ENCODE results near the gene KCNN3.

KCNN3 gene

GRCh38 chr1:154809436-154810413 lies 60.4 kb downstream of the KCNN3 start:
- WGBS = 87% methylated on average over 7 of the region's 7 CpGs
- Histone ChIP-seq H3K27ac (ENCODE audit: low read depth, low read length) (no peak overlapping the region), H3K4me1 (ENCODE audit: insufficient read depth, low read length) (peaks cover 7% of the 10 kb centered on the region), H3K9me3 (ENCODE audit: insufficient read depth, low read depth, low read length) (no peaks in the 10 kb centered on the region), H3K36me3 (ENCODE audit: insufficient read depth, low read length) (no peaks in the 10 kb centered on the region), H3K4me3 (ENCODE audit: low read length) (no peak overlapping the region), H3K9ac (ENCODE audit: low read depth, low read length) (no peak overlapping the region), H3K27me3 (ENCODE audit: insufficient read depth, low read length) (no peaks in the 10 kb centered on the region)

GRCh38 chr1:154808909-154809262 lies 61.2 kb downstream of the KCNN3 start:
- Histone ChIP-seq H3K36me3 (ENCODE audit: insufficient read depth, low read length) (no peaks in the 10 kb centered on the region), H3K9ac (ENCODE audit: low read depth, low read length) (no peak overlapping the region), H3K9me3 (ENCODE audit: insufficient read depth, low read depth, low read length) (no peaks in the 10 kb centered on the region), H3K27me3 (ENCODE audit: insufficient read depth, low read length) (no peaks in the 10 kb centered on the region), H3K27ac (ENCODE audit: low read depth, low read length) (no peak overlapping the region), H3K4me3 (ENCODE audit: low read length) (no peak overlapping the region), H3K4me1 (ENCODE audit: insufficient read depth, low read length) (peaks cover 6% of the 10 kb centered on the region)
- WGBS = 88% methylated on average over 17 of the region's 17 CpGs

- WGBS = 83% methylated on average over 12 of the region's 12 CpGs
- Histone ChIP-seq H3K27ac (ENCODE audit: low read depth, low read length) (no peak overlapping the region), H3K27me3 (ENCODE audit: insufficient read depth, low read length) (no peaks in the 10 kb centered on the region), H3K4me1 (ENCODE audit: insufficient read depth, low read length) (peaks cover 1% of the 10 kb centered on the region; the same call in 1 of the 2 replicates), H3K9ac (ENCODE audit: low read depth, low read length) (no peak overlapping the region), H3K4me3 (ENCODE audit: low read length) (no peak overlapping the region), H3K36me3 (ENCODE audit: insufficient read depth, low read length) (no peaks in the 10 kb centered on the region), H3K9me3 (ENCODE audit: insufficient read depth, low read depth, low read length) (no peaks in the 10 kb centered on the region)
Observed at GRCh38 chr1:154808261-154808908, 61.7 kb downstream of the KCNN3 start.

GRCh38 chr1:154807048-154807591 lies 63.0 kb downstream of the KCNN3 start:
- H3K27me3 ChIP-seq (ENCODE audit: insufficient read depth, low read length) = no peaks in the 10 kb centered on the region

DNA sequence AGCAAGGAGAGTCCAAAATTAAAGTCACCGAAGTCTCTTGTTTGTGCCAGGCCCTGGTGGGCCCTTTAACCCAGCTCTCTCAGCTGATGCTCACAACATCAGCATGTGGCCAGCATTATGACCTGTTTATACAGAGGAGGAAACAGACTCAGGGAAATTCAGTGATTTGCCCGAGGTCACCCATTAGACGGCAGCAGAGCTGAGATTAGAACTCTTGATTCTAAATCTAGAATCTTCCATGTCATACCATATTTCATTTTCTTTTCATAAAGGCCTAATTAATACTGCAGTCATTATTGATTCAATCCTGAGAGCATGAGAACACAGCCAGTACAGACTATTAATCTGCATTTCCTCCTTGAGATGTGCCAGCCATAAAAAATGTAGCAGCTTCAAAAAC lies 63.7 kb downstream of the KCNN3 start:
- Histone ChIP-seq H3K27me3 (ENCODE audit: insufficient read depth, low read length) (no peaks in the 10 kb centered on the region), H3K9ac (ENCODE audit: low read depth, low read length) (no peak overlapping the region), H3K36me3 (ENCODE audit: insufficient read depth, low read length) (no peaks in the 10 kb centered on the region), H3K4me3 (ENCODE audit: low read length) (no peak overlapping the region), H3K9me3 (ENCODE audit: insufficient read depth, low read depth, low read length) (no peaks in the 10 kb centered on the region), H3K27ac (ENCODE audit: low read depth, low read length) (no peak overlapping the region), H3K4me1 (ENCODE audit: insufficient read depth, low read length) (no peaks in the 10 kb centered on the region)
- WGBS = 93% methylated on average over 3 of the region's 3 CpGs

More at GRCh38 chr1:154807048-154807591, 63.0 kb downstream of the KCNN3 start:
- Histone ChIP-seq H3K4me3 (ENCODE audit: low read length) (no peak overlapping the region), H3K36me3 (ENCODE audit: insufficient read depth, low read length) (no peaks in the 10 kb centered on the region), H3K9ac (ENCODE audit: low read depth, low read length) (no peak overlapping the region), H3K9me3 (ENCODE audit: insufficient read depth, low read depth, low read length) (no peaks in the 10 kb centered on the region), H3K4me1 (ENCODE audit: insufficient read depth, low read length) (no peaks in the 10 kb centered on the region; the same call in 1 of the 2 replicates), H3K27ac (ENCODE audit: low read depth, low read length) (no peak overlapping the region)
- WGBS = 85% methylated on average over 12 of the region's 12 CpGs

GRCh38 chr1:154802982-154803920 lies 66.8 kb downstream of the KCNN3 start:
- no peaks in the 10 kb centered on the region for H3K36me3 ChIP-seq (ENCODE audit: insufficient read depth, low read length)
- H3K27me3 ChIP-seq (ENCODE audit: insufficient read depth, low read length) = no peaks in the 10 kb centered on the region
- H3K4me3 ChIP-seq (ENCODE audit: low read length) = no peak overlapping the region
- H3K27ac ChIP-seq (ENCODE audit: low read depth, low read length) = no peak overlapping the region
- no peaks in the 10 kb centered on the region for H3K9me3 ChIP-seq (ENCODE audit: insufficient read depth, low read depth, low read length)
- WGBS = 89% methylated on average over 8 of the region's 8 CpGs
- H3K9ac ChIP-seq (ENCODE audit: low read depth, low read length) = no peak overlapping the region
- H3K4me1 ChIP-seq (ENCODE audit: insufficient read depth, low read length) = no peaks in the 10 kb centered on the region

DNA sequence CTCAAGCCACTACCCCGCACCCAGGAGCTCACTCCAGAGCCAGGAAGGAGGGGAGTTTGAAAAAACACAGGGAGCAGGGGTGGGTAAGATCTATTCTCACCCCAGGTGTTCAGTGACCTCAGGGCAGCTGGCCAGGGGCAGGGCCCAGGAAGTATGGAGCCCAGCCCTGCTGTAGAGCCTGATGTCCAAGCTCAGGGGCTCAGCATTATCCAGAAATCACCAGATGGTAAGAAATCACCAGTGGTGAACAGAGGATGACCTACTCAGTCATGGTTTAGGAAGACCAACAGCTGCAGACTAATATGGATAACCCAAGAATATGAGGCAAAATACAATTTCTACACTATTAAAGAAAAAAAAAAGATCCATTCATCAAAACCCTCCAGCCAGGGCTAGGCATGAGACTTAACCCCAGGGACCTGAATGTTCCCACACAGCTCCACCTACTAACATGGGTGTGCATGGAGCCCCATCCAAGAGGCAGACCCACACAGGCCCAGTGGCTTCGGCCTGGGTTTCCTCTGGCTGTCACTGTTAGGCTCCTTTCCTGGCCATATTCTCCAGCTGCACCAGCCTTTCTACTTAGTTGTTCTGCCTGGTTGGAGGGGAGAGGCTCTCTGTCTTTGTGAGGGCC lies 67.6 kb downstream of the KCNN3 start:
- H3K27ac ChIP-seq (ENCODE audit: low read depth, low read length) = no peak overlapping the region
- H3K9ac ChIP-seq (ENCODE audit: low read depth, low read length) = no peak overlapping the region
- no peaks in the 10 kb centered on the region for H3K36me3 ChIP-seq (ENCODE audit: insufficient read depth, low read length)
- no peaks in the 10 kb centered on the region for H3K9me3 ChIP-seq (ENCODE audit: insufficient read depth, low read depth, low read length)
- H3K4me1 ChIP-seq (ENCODE audit: insufficient read depth, low read length) = no peaks in the 10 kb centered on the region
- H3K4me3 ChIP-seq (ENCODE audit: low read length) = no peak overlapping the region
- H3K27me3 ChIP-seq (ENCODE audit: insufficient read depth, low read length) = no peaks in the 10 kb centered on the region
- 90% methylated on average over 2 of the region's 2 CpGs for WGBS

GRCh38 chr1:154801234-154802011 lies 68.7 kb downstream of the KCNN3 start:
- Histone ChIP-seq H3K4me1 (ENCODE audit: insufficient read depth, low read length) (no peaks in the 10 kb centered on the region), H3K36me3 (ENCODE audit: insufficient read depth, low read length) (no peaks in the 10 kb centered on the region), H3K27ac (ENCODE audit: low read depth, low read length) (no peak overlapping the region), H3K27me3 (ENCODE audit: insufficient read depth, low read length) (no peaks in the 10 kb centered on the region), H3K9me3 (ENCODE audit: insufficient read depth, low read depth, low read length) (no peaks in the 10 kb centered on the region), H3K9ac (ENCODE audit: low read depth, low read length) (no peak overlapping the region), H3K4me3 (ENCODE audit: low read length) (no peak overlapping the region)
- WGBS = 91% methylated on average over 16 of the region's 16 CpGs

DNA sequence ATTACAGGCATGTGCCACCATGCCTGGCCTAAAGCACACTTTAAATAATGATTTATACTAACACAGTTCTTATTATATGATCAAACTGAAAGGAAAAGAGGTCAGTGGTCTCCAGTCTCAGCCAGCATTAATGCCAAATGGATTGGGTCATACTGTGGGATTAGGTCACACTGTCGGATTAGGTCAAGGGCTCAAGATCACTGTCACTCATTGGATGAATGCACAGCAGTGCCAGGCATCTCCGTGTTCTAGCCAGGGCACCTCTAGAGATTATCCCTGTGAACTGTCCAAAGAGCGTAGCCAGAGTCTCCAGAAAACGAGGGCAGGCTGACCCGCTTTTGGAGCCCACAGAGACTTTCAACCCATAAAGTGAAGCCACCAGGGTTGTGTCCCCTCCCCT lies 70.9 kb downstream of the KCNN3 start:
- H3K9me3 ChIP-seq (ENCODE audit: insufficient read depth, low read depth, low read length) = no peaks in the 10 kb centered on the region
- H3K27me3 ChIP-seq (ENCODE audit: insufficient read depth, low read length) = no peaks in the 10 kb centered on the region
- H3K27ac ChIP-seq (ENCODE audit: low read depth, low read length) = no peak overlapping the region
- H3K36me3 ChIP-seq (ENCODE audit: insufficient read depth, low read length) = no peaks in the 10 kb centered on the region
- H3K9ac ChIP-seq (ENCODE audit: low read depth, low read length) = no peak overlapping the region
- no peak overlapping the region for H3K4me3 ChIP-seq (ENCODE audit: low read length)
- 94% methylated on average over 5 of the region's 5 CpGs for WGBS
- H3K4me1 ChIP-seq (ENCODE audit: insufficient read depth, low read length) = no peaks in the 10 kb centered on the region

DNA sequence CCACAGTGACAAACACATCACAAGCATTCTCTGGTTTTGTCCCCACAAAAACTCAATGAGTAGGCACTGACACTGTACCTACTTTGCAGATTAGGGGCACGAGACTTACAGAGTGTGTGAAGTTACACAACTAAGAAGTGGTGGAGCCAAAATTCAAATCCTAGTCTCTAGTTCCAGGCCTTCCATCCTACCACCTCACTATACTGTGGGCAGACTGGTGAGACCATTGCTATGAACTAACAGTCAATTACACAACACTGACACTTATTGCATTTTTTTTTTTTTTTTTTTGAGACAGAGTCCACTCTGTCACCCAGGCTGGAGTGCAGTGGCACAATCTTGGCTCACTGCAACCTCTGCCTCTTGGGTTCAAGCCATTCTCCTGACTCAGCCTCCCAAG lies 71.4 kb downstream of the KCNN3 start:
- H3K4me1 ChIP-seq (ENCODE audit: insufficient read depth, low read length) = no peaks in the 10 kb centered on the region
- no peak overlapping the region for H3K4me3 ChIP-seq (ENCODE audit: low read length)
- no peak overlapping the region for H3K9ac ChIP-seq (ENCODE audit: low read depth, low read length)
- H3K27me3 ChIP-seq (ENCODE audit: insufficient read depth, low read length) = no peaks in the 10 kb centered on the region
- WGBS = 83% methylated on average over 1 of the region's 1 CpG
- H3K36me3 ChIP-seq (ENCODE audit: insufficient read depth, low read length) = no peaks in the 10 kb centered on the region
- H3K9me3 ChIP-seq (ENCODE audit: insufficient read depth, low read depth, low read length) = no peaks in the 10 kb centered on the region
- no peak overlapping the region for H3K27ac ChIP-seq (ENCODE audit: low read depth, low read length)

All from HUES64 (cell line).